ENCODE measurements around the gene ATG16L2.

- TF ChIP-seq CTCF (IDR thresholded peaks at IDR 0.05; ENCODE audit: low read depth, low read length) (no peak), POLR2A (IDR thresholded peaks at IDR 0.05; ENCODE audit: extremely low read depth, insufficient read length) (no peak), MAX (IDR thresholded peaks at IDR 0.05; ENCODE audit: low read depth, low read length) (no peak), MYC (IDR thresholded peaks at IDR 0.05; ENCODE audit: low read depth, low read length) (no peak)
Measured at GRCh38 chr11:72840780-72841179, 26.6 kb downstream of the ATG16L2 start.

All from NB4 (cell line).